Tibial nerve (tissue), 4 donors: ENCODE measurements around the gene ANGPTL2. TPM values are rescaled to one million over a fixed set of nuclear protein-coding genes. Genes with fewer than 3 reads are reported as not detected.

Source experiments
- DNase-seq, 2 donors: peaks; one replicate each; pipeline ENCODE4 v3.0.0-alpha.2; 2019; ENCODE audit warnings: low spot score in 2 of 2
- H3K27ac ChIP-seq, 4 donors: fragments of 200-600 bp; sonication (generic) in 3 of 4; one replicate each; pipeline ENCODE4 v1.5.1; 2017 to 2019; ENCODE audit warnings: mild to moderate bottlenecking in 1 of 4
- H3K27me3 ChIP-seq, 2 donors: fragments of 200-600 bp; sonication (generic) in 1 of 2; one replicate each; pipeline versions ENCODE4 v1.5.1 to v1.6.0; 2017 to 2019
- H3K36me3 ChIP-seq, 3 donors: fragments of 200-600 bp; sonication (generic); one replicate each; pipeline ENCODE4 v1.5.1; 2018 to 2019
- H3K4me1 ChIP-seq, 4 donors: fragments of 200-600 bp; sonication (generic) in 3 of 4; one replicate each; pipeline ENCODE4 v1.5.1; 2017 to 2019
- H3K4me3 ChIP-seq, 4 donors: fragments of 200-600 bp; sonication (generic) in 3 of 4; one replicate each; pipeline ENCODE4 v1.5.1; 2017 to 2019; ENCODE audit warnings: mild to moderate bottlenecking in 1 of 4, moderate library complexity in 1 of 4
- H3K9me3 ChIP-seq, 4 donors: fragments of 200-600 bp; sonication (generic) in 3 of 4; one replicate each; pipeline ENCODE4 v1.5.1; 2017 to 2019
- CTCF ChIP-seq, 5 experiments: fragments of 200-600 bp in 3 of 5; fragments of 450-650 bp in 2 of 5; sonication (generic) in 3 of 5; IDR thresholded peaks; one replicate each; pipeline ENCODE4 v1.5.1; 2016 to 2019; ENCODE audit warnings: antibody characterized with exemption in 5 of 5, mild to moderate bottlenecking in 3 of 5, moderate library complexity in 2 of 5
- EP300 ChIP-seq, 2 donors: sonication (generic); formaldehyde crosslinking; IDR thresholded peaks; one replicate each; pipeline ENCODE4 v1.6.1; 2017; ENCODE audit warnings: antibody characterized with exemption in 2 of 2, mild to moderate bottlenecking in 1 of 2
- POLR2A ChIP-seq, 2 donors: fragments of 450-650 bp; IDR thresholded peaks; one replicate each; pipeline ENCODE4 v1.6.1; 2017; ENCODE audit warnings: antibody characterized with exemption in 2 of 2, mild to moderate bottlenecking in 2 of 2, moderate library complexity in 2 of 2
- WGBS, 2 donors: methylation state at CpG; one replicate each; pipeline ENCODE4 v1.1.5; 2018; 5-methylcytosine and 5-hydroxymethylcytosine counted together
- total RNA-seq, 4 donors: library from RNA; depleted of rRNA; stranded (reverse); fragments of >200 nt; gene quantifications; one replicate each; pipeline ENCODE4 v1.1.0, GENCODE V29; 2016

The ANGPTL2 gene
- total RNA-seq, 4 donors from 2014 or later = 34.5 to 64.1 (median 47.1) TPM

DNA sequence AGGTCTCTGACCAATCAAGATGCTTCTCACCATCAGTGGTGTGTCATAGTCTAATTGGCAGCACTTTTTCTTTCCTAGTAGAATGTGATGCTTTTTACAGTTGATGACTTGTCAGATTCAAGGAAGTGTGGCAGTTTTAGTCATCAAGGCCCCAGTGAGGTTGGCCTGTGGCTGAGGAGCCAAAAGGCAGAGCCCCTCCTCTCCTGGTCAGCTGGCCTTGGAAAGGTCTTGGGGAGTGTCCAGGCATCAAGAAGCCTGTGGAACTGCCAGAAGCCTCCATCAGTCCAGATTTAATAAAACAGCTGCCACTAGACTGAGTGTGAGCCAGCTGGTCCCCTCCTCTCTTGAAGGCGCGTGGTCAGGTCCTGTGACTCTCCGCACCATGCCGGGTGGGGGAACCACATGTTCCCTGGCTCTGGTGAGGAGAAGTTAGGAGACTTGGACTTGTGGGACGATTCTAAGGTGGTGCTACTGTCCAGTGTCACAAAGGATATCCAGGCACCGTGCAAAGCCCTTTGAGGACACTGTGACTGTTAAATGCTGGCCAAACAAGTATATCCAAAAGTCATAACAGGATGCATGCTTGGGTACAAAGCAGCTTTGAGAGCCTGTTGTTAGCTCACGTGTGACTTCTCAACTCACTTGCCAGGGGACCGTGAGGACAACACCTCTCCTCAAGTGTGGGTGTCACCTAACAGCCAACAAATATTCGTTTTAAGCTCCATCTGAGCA, 6.1 kb upstream of the ANGPTL2 start:
- 73 to 76% methylated on average over 9 of the region's 9 CpGs for WGBS, 2 donors
- Histone ChIP-seq H3K27ac (peak overlapping the region in 2 of 4 donors; percentile 44 to 77), H3K4me3 (no peak overlapping the region), H3K36me3 (no peaks in the 10 kb centered on the region), H3K4me1 (peaks cover 0 to 57% (median 38%) of the 10 kb centered on the region in 4 donors), H3K9me3 (no peaks in the 10 kb centered on the region), H3K27me3 (no peaks in the 10 kb centered on the region)
- no peak for TF ChIP-seq CTCF (IDR thresholded peaks at IDR 0.05)
- peak in 1 of 2 donors; percentile 35 for TF ChIP-seq EP300 (IDR thresholded peaks at IDR 0.05)
- peak in 1 of 2 donors; percentile 63 for DNase-seq

DNA sequence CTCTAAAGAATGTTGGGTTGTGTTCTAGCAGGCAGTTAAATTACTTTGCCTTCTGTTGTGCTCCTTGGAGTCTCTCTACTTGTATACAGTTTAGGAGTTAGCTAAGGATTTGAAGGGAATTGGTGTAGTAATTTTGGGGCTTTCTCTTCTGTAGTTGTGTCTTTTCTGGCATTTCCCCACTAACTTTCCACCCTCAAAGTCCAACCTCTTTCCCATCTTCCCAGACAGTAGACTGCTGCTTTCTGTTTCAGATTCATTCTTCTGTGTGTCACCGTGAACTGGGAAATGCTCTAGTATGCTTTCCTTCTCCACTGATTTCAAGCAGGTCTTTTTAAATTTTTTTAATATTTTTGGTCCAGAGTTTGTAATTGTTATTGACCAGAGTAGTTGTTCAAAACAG, 4.5 kb upstream of the ANGPTL2 start:
- H3K9me3 ChIP-seq = no peaks in the 10 kb centered on the region
- H3K27ac ChIP-seq = peak overlapping the region in 2 of 4 donors; percentile 5 to 23
- no peaks in the 10 kb centered on the region for H3K36me3 ChIP-seq
- WGBS, 2 donors = 59% methylated on average over 1 of the region's 1 CpG
- no peak for DNase-seq
- no peaks in the 10 kb centered on the region for H3K27me3 ChIP-seq
- peaks cover 0 to 54% (median 32%) of the 10 kb centered on the region in 4 donors for H3K4me1 ChIP-seq
- TF ChIP-seq EP300 (IDR thresholded peaks at IDR 0.05) (no peak), POLR2A (IDR thresholded peaks at IDR 0.05) (no peak), CTCF (IDR thresholded peaks at IDR 0.05) (no peak)
- no peak overlapping the region for H3K4me3 ChIP-seq

DNA sequence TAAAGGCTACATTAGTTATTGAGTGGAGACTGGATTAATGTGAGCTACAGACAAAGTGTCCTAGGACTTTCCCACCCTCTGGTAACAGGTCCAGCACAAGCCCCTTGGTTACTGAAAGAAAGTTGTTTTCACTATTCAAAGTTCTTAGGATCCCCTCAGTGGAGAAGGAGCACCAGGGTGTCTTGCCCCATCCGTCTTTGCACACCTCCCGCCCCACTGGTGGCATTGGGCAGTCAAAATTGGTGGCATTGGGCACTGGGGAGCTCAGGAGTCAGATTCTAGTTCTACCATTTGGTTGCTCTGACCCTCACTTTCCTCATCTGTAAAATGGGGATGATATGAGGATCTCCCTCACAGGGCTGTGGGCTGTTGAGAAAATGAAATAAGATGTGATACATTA, 2.4 kb upstream of the ANGPTL2 start:
- Histone ChIP-seq H3K27ac (peak overlapping the region in 1 of 4 donors; percentile 34), H3K27me3 (no peaks in the 10 kb centered on the region), H3K9me3 (no peaks in the 10 kb centered on the region), H3K36me3 (no peaks in the 10 kb centered on the region), H3K4me1 (peaks cover 0 to 54% (median 26%) of the 10 kb centered on the region in 4 donors), H3K4me3 (no peak overlapping the region)
- WGBS, 2 donors = 98 to 100% methylated on average over 2 of the region's 2 CpGs
- TF ChIP-seq CTCF (IDR thresholded peaks at IDR 0.05) = no peak
- no peak for DNase-seq

DNA sequence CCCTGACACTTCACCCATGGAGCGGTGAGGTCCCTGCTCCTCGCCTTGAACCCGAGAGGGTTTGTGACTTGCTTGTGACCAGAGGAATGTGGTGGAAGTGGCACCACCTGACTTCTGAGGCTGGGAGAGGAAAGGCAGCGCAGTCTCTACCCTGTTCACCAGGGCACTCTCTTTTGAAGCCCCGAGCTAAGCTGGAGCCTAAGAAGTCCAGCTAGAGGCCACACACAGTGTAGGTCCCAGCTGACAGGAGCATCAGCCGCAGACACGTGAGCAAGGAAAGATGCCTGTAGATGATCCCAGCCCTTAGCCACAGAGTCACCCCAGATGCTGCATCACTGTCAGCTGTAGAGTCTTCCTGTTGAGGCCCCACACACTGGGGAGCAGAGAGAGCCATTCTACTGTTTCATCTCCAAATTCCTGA, 1.7 kb upstream of the ANGPTL2 start:
- H3K27ac ChIP-seq = peak overlapping the region in 2 of 4 donors; percentile 34 to 92
- peaks cover 0 to 54% (median 20%) of the 10 kb centered on the region in 4 donors for H3K4me1 ChIP-seq
- no peaks in the 10 kb centered on the region for H3K27me3 ChIP-seq
- TF ChIP-seq POLR2A (IDR thresholded peaks at IDR 0.05) (no peak), CTCF (IDR thresholded peaks at IDR 0.05) (no peak), EP300 (IDR thresholded peaks at IDR 0.05) (no peak)
- H3K4me3 ChIP-seq = no peak overlapping the region
- no peaks in the 10 kb centered on the region for H3K9me3 ChIP-seq
- H3K36me3 ChIP-seq = no peaks in the 10 kb centered on the region
- no peak for DNase-seq
- 89 to 91% methylated on average over 7 of the region's 7 CpGs for WGBS, 2 donors

- Histone ChIP-seq H3K9me3 (no peaks in the 10 kb centered on the region), H3K36me3 (no peaks in the 10 kb centered on the region), H3K27me3 (no peaks in the 10 kb centered on the region), H3K27ac (peak overlapping the region; percentile 81 to 94 (median 88)), H3K4me1 (peaks cover 0 to 54% (median 24%) of the 10 kb centered on the region in 4 donors), H3K4me3 (peak overlapping the region; percentile 39 to 62 (median 46))
- 31 to 34% methylated on average over 14 to 16 of the region's 16 CpGs for WGBS, 2 donors
- TF ChIP-seq CTCF (IDR thresholded peaks at IDR 0.05) (peak in 1 of 5 experiments; percentile 5), POLR2A (IDR thresholded peaks at IDR 0.05) (no peak)
- DNase-seq = peak in 1 of 2 donors; percentile 58
These were observed 842 bp upstream of the ANGPTL2 start for GRCh38 chr9:127123064-127123890.
